NCI-H2227 (cell line): ENCODE measurements around the gene KCNJ5.

ENCODE experiments used
- DNase-seq: peaks from one replicate; lab custom pipeline; 2025; ENCODE audit not compliant: unreplicated experiment; lab: John Stamatoyannopoulos, UW

The KCNJ5 gene

GRCh38 chr11:128893578-128894285 is 2.6 kb downstream of the KCNJ5 start:
- no peak for DNase-seq

GRCh38 chr11:128894286-128894681 is 3.1 kb downstream of the KCNJ5 start:
- no peak for DNase-seq

- DNase-seq: no peak
Measured at GRCh38 chr11:128894685-128895084, 3.5 kb downstream of the KCNJ5 start.

GRCh38 chr11:128895526-128895925 is 4.4 kb downstream of the KCNJ5 start:
- DNase-seq: no peak

GRCh38 chr11:128896356-128896755 is 5.2 kb downstream of the KCNJ5 start:
- no peak for DNase-seq

GRCh38 chr11:128897826-128898225 is 6.7 kb downstream of the KCNJ5 start:
- DNase-seq: no peak

- DNase-seq: no peak
Measured at GRCh38 chr11:128898580-128899344, 7.6 kb downstream of the KCNJ5 start.

GRCh38 chr11:128900468-128900867 is 9.3 kb downstream of the KCNJ5 start:
- no peak for DNase-seq

- peak; percentile 8 for DNase-seq
Measured at GRCh38 chr11:128901653-128902514, 10.7 kb downstream of the KCNJ5 start.

- no peak for DNase-seq
Measured at GRCh38 chr11:128902515-128903066, 11.4 kb downstream of the KCNJ5 start.

- DNase-seq: no peak
Measured at GRCh38 chr11:128903248-128904061, 12.3 kb downstream of the KCNJ5 start.

GRCh38 chr11:128904303-128904655 is 13.1 kb downstream of the KCNJ5 start:
- DNase-seq: no peak

- DNase-seq: peak; percentile 39
Measured at GRCh38 chr11:128904656-128905344, 13.6 kb downstream of the KCNJ5 start.

GRCh38 chr11:128905345-128906184 is 14.4 kb downstream of the KCNJ5 start:
- DNase-seq: peak; percentile 61

GRCh38 chr11:128906185-128907050 is 15.3 kb downstream of the KCNJ5 start:
- no peak for DNase-seq

- DNase-seq: no peak
Measured at GRCh38 chr11:128907585-128907984, 16.4 kb downstream of the KCNJ5 start.

GRCh38 chr11:128908391-128909246 is 17.5 kb downstream of the KCNJ5 start:
- no peak for DNase-seq
